T-cell (primary cell): ENCODE measurements around the gene CRYGD. TPM values are rescaled to one million over a fixed set of nuclear protein-coding genes. Genes with fewer than 3 reads are reported as not detected.
"Not testable (repeated sequence)": the region's sequence is repeated elsewhere in the genome, so short reads cannot be mapped to it uniquely, and the experiment has no call there.

Source experiments
- ATAC-seq, 4 experiments: fragments of 200-7000 bp in 3 of 4; fragments of 150-1000 bp in 1 of 4; cut with Tn5 transposase; replicated peaks in 1 of 4; 1 replicate in 3 of 4; 2 replicates in 1 of 4; pipeline ENCODE4 v1.10.0; 2021; ENCODE audit warnings: moderate library complexity in 3 of 4, mild to moderate bottlenecking in 2 of 4, moderate number of reproducible peaks in 1 of 4
- CTCF ChIA-PET, 2 donors: fragments of 300-600 bp; sonication (Branson Sonifier 250); formaldehyde crosslinking; loops; one replicate each; lab custom pipeline; 2022; ENCODE audit warnings: antibody characterized with exemption in 2 of 2; lab: Charles Lee
- POLR2A ChIA-PET, 2 donors: fragments of 300-600 bp; sonication (Branson Sonifier 250); formaldehyde crosslinking; loops; one replicate each; lab custom pipeline; 2022; ENCODE audit warnings: antibody characterized with exemption in 2 of 2; lab: Charles Lee
- DNase-seq, 35 experiments: peaks; one replicate each; pipeline versions ENCODE4 v3.0.0 to v3.0.0-alpha.2; 2013 to 2023
- H3K27ac ChIP-seq: one replicate; pipeline ENCODE4 v1.5.1; 2013; ENCODE audit warnings: low read length
- H3K27me3 ChIP-seq, 2 experiments: replicated peaks in 1 of 2; 1 replicate in 1 of 2; 2 replicates in 1 of 2; pipeline versions ENCODE4 v1.6.1 to v1.7.0; 2013; ENCODE audit warnings: low read length in 1 of 2, mixed read lengths in 1 of 2; ENCODE audit not compliant: control insufficient read depth in 2 of 2, insufficient read depth in 2 of 2; ENCODE audit errors: extremely low read depth in 1 of 2
- H3K36me3 ChIP-seq, 2 donors: 1 replicate in 1 of 2; 2 replicates in 1 of 2; pipeline versions ENCODE4 v1.6.1 to v1.7.0; 2013; ENCODE audit warnings: low read length in 1 of 2; ENCODE audit not compliant: control insufficient read depth in 2 of 2, insufficient read depth in 1 of 2; ENCODE audit errors: extremely low read depth in 1 of 2
- H3K4me1 ChIP-seq, 2 experiments: 1 replicate in 1 of 2; 2 replicates in 1 of 2; pipeline versions ENCODE4 v1.6.1 to v1.7.0; 2013; ENCODE audit warnings: low read length in 2 of 2, mixed read lengths in 1 of 2; ENCODE audit not compliant: insufficient read depth in 2 of 2, control insufficient read depth in 1 of 2; ENCODE audit errors: extremely low read depth in 1 of 2
- H3K4me3 ChIP-seq, 2 donors: 1 replicate in 1 of 2; 2 replicates in 1 of 2; pipeline versions ENCODE4 v1.5.1 to v1.7.0; 2013; ENCODE audit warnings: mild to moderate bottlenecking in 2 of 2, low read length in 1 of 2, moderate library complexity in 1 of 2; ENCODE audit not compliant: control insufficient read depth in 1 of 2; ENCODE audit errors: extremely low read depth in 1 of 2
- H3K9me3 ChIP-seq: 2 replicates; pipeline ENCODE4 v1.7.0; 2013
- H3K27ac Mint-ChIP-seq, 2 donors: one replicate each; pipeline ENCODE4 v1.8.0; 2020 to 2021; ENCODE audit warnings: mild to moderate bottlenecking in 2 of 2, mixed read lengths in 2 of 2
- H3K27me3 Mint-ChIP-seq, 2 donors: one replicate each; pipeline ENCODE4 v1.8.0; 2021 to 2022; ENCODE audit warnings: mixed read lengths in 2 of 2
- H3K36me3 Mint-ChIP-seq: one replicate; pipeline ENCODE4 v1.8.0; 2021; ENCODE audit warnings: mixed read lengths
- H3K4me1 Mint-ChIP-seq, 3 donors: one replicate each; pipeline ENCODE4 v1.8.0; 2020 to 2022; ENCODE audit warnings: mixed read lengths in 3 of 3, mild to moderate bottlenecking in 1 of 3
- H3K4me3 Mint-ChIP-seq, 3 donors: one replicate each; pipeline ENCODE4 v1.8.0; 2020 to 2022; ENCODE audit warnings: mild to moderate bottlenecking in 3 of 3, mixed read lengths in 3 of 3, moderate library complexity in 3 of 3
- H3K9me3 Mint-ChIP-seq, 3 donors: one replicate each; pipeline ENCODE4 v1.8.0; 2020 to 2022; ENCODE audit warnings: mixed read lengths in 3 of 3
- WGBS: methylation state at CpG from one replicate; pipeline ENCODE4 v1.1.5; 2013; ENCODE audit warnings: missing lambda C conversion rate; ENCODE audit not compliant: insufficient coverage; 5-methylcytosine and 5-hydroxymethylcytosine counted together
- total RNA-seq, 35 experiments: library from RNA in 6 of 35; stranded (reverse) in 6 of 35; fragments of 120-200 nt in 1 of 35; gene quantifications; one replicate each; pipeline versions ENCODE4 v1.2.1 to v1.2.4 and lab custom pipeline; 2013 to 2026

CRYGD gene
- total RNA-seq, 5 donors from 2014 or later (not counting 1 experiment from before 2014, with no cell fraction given): not detected

DNA sequence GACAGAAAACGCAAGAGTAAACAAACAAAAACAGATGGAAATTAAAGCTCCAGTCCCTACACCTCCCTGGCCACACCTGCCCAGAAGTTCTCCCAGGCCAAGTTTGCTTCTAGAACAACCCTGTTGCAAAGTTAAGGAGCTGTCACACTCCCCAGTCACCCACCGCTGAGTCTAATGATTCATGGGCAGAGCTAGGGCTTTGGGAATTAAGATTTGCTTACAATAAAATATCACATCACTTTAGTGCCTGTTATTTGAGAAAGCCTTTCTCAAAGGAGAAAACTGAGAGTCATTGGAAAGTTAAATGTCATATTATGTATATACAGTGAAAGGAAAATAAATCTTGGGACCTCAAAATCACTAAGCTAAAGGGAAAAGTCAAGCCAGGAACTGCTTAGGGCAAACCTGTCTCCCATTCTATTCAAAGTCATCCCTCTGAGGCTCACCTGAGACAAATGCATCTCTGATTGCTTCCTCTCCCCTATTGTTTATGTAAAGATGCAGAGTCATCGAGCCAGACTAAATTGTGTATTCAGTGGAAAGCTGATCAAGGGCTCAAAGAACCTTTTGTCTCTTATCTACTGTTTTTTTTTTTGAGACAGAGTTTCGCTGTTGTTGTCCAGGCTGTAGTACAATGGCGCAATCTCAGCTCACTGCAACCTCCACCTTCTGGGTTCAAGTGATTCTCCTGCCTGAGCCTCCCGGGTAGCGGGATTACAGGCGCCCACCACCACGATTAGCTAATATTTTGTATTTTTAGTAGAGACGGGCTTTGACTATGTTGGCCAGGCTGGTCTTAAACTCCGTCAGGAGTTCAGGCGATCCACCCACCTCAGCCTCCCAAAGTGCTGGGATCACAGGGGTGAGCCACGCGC, 18.8 kb upstream of the CRYGD start:
- 68% methylated on average over 4 of the region's 14 CpGs for WGBS
- H3K4me3 ChIP-seq: no peak overlapping the region
- Mint-ChIP-seq H3K9me3 (peaks cover 0 to 2% (median 0%) of the 10 kb centered on the region in 3 donors), H3K4me3 (no peak overlapping the region), H3K27me3 (peaks cover 1 to 6% of the 10 kb centered on the region in 2 donors), H3K36me3 (no peaks in the 10 kb centered on the region), H3K27ac (no peak overlapping the region), H3K4me1 (no peaks in the 10 kb centered on the region)
- no peaks in the 10 kb centered on the region for H3K36me3 ChIP-seq
- no peaks in the 10 kb centered on the region for H3K9me3 ChIP-seq
- no peak for ATAC-seq
- H3K4me1 ChIP-seq: no peaks in the 10 kb centered on the region
- no peak overlapping the region for H3K27ac ChIP-seq
- ChIA-PET POLR2A (no interaction called here), CTCF (no interaction called here)
- peaks cover 0 to 4% of the 10 kb centered on the region in 2 experiments for H3K27me3 ChIP-seq
- no peak for DNase-seq

DNA sequence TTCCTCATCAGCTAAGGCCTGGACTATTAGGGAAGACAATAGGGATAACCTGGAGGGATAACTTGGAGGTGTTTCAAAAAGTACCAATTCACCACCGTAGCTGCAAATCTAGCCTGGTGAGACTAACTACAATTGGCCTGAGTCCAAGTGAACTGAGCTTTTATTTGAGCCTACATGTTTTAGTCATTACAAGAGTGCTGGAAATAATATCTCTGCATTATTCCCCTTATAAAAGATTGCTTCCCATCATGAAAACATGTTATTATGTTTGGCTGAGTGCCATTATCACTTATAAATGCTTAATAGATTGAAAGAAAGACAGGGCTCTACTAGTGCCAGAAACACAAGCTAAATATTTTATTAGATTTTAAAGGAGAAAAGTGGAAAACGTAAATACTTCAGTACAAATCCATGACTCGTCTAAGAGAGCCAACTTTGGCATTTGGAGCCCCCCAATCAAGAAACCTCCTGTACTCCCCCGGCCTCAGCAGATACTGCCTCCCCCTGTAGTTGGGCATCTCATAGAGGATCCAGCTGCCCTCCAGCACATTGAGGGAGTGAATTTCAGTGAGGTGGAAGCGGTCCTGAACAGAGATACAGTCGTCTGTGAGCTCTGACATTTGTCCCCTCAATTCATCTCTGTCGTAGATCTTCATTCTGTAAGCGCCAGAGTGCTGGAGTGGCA, 18.1 kb upstream of the CRYGD start:
- Mint-ChIP-seq H3K4me3 (no peak overlapping the region), H3K27ac (no peak overlapping the region), H3K4me1 (no peaks in the 10 kb centered on the region), H3K9me3 (peaks cover 0 to 2% (median 0%) of the 10 kb centered on the region in 3 donors), H3K36me3 (no peaks in the 10 kb centered on the region), H3K27me3 (peaks cover under 1 to 1% of the 10 kb centered on the region in 2 donors)
- 100% methylated on average over 2 of the region's 8 CpGs for WGBS
- POLR2A ChIA-PET: no interaction called here
- DNase-seq: no peak
- CTCF ChIA-PET: no interaction called here
- ATAC-seq: no peak
- Histone ChIP-seq H3K27ac (no peak overlapping the region), H3K9me3 (no peaks in the 10 kb centered on the region), H3K27me3 (no peaks in the 10 kb centered on the region), H3K4me1 (no peaks in the 10 kb centered on the region), H3K4me3 (no peak overlapping the region), H3K36me3 (no peaks in the 10 kb centered on the region)

DNA sequence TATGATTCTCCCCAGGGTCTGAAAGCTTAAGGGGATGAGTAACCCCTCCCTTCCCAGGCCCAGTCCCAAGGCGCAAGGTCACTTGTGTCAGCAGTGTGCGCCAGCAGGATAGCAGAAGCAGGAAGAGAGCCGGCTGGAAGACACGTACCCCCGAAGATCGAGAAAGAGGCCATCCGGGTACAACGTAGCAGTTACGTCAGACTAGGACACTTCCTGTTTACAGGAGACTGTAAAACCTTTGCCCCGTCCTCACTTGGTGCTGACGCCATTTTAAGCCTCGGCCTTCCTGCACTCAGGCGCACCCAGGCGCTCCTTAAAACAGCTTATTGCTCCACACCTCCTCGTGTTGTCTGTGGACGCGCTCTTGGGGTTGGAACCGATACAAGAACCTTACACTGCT, 15.1 kb upstream of the CRYGD start:
- no peak overlapping the region for H3K4me3 Mint-ChIP-seq
- H3K4me3 ChIP-seq: no peak overlapping the region
- CTCF ChIA-PET: no interaction called here
- H3K27ac ChIP-seq: no peak overlapping the region
- ATAC-seq (no peak), DNase-seq (no peak)
- POLR2A ChIA-PET: no interaction called here
- H3K27me3 Mint-ChIP-seq: no peaks in the 10 kb centered on the region
- peaks cover 6 to 10% of the 10 kb centered on the region in 2 experiments for H3K4me1 ChIP-seq
- H3K27me3 ChIP-seq: peaks cover 0 to 2% of the 10 kb centered on the region in 2 experiments
- H3K36me3 ChIP-seq: no peaks in the 10 kb centered on the region
- no peaks in the 10 kb centered on the region for H3K36me3 Mint-ChIP-seq
- WGBS: 90% methylated on average over 18 of the region's 18 CpGs
- peaks cover 0 to 2% (median 0%) of the 10 kb centered on the region in 3 donors for H3K9me3 Mint-ChIP-seq
- H3K4me1 Mint-ChIP-seq: peaks cover 5 to 10% (median 10%) of the 10 kb centered on the region in 3 donors
- no peak overlapping the region for H3K27ac Mint-ChIP-seq
- no peaks in the 10 kb centered on the region for H3K9me3 ChIP-seq

DNA sequence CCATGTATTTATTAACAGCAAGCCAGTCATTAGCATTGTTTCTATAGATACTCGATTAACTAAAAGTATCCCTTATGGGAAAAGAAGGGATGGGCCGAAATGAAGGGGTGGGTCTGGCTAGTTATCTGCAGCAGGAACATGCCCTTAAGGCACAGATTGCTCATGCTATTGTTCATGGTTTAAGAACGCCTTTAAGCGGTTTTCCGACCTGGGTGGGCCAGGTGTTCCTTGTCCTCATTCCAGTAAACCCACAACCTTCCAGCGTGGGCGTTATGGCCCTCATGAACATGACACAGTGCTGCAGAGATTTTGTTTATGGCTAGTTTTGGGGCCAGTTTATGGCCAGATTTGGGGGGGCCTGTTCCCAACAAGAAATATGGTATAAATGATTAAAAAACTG, 14.0 kb upstream of the CRYGD start:
- DNase-seq, H3K9me3 ChIP-seq, H3K4me3 Mint-ChIP-seq, H3K9me3 Mint-ChIP-seq, H3K4me3 ChIP-seq, H3K27me3 Mint-ChIP-seq, H3K27ac ChIP-seq, ATAC-seq, H3K27ac Mint-ChIP-seq, POLR2A ChIA-PET, H3K27me3 ChIP-seq, H3K36me3 Mint-ChIP-seq, H3K36me3 ChIP-seq: not testable (repeated sequence)
- CTCF ChIA-PET: interaction anchor here in 1 of 2 donors (0.7 kb wide), 1 partner anchor 11 kb away, joined by 4 read pairs; no protein-coding TSS in a partner anchor
- H3K4me1 ChIP-seq: peaks cover 6 to 10% of the 10 kb centered on the region in 2 experiments
- WGBS: no CpG with 5 or more reads among the region's 7 CpGs
- peaks cover 5 to 10% (median 10%) of the 10 kb centered on the region in 3 donors for H3K4me1 Mint-ChIP-seq

DNA sequence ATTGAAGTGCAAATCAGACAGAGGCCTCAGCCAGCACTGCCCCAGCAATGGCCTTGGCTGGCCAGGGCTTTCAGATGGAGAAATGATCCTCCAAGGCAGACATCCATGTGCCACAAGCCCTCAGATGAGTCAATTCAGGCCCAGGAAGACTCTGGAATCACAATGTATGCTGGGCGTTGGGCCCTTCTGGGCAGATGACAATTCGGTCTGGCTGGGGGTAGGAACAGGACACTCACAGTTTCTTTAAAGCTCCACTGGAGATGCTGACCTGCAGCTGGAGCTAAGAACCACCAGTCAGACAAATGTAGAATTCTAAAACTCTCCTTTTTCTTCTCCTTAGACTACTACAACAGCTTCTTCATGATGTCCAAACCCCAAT, 12.4 kb upstream of the CRYGD start:
- Mint-ChIP-seq H3K9me3 (peaks cover 0 to 2% (median 0%) of the 10 kb centered on the region in 3 donors), H3K27me3 (no peaks in the 10 kb centered on the region), H3K4me3 (no peak overlapping the region), H3K27ac (no peak overlapping the region), H3K4me1 (peaks cover 5 to 10% (median 10%) of the 10 kb centered on the region in 3 donors), H3K36me3 (no peaks in the 10 kb centered on the region)
- Histone ChIP-seq H3K4me3 (no peak overlapping the region), H3K36me3 (no peaks in the 10 kb centered on the region), H3K9me3 (no peaks in the 10 kb centered on the region), H3K27ac (no peak overlapping the region), H3K27me3 (peaks cover 0 to 2% of the 10 kb centered on the region in 2 experiments), H3K4me1 (peaks cover 6 to 10% of the 10 kb centered on the region in 2 experiments)
- ATAC-seq (no peak), DNase-seq (no peak)
- WGBS: 83% methylated on average over 2 of the region's 2 CpGs
- CTCF ChIA-PET: no interaction called here
- POLR2A ChIA-PET: no interaction called here

DNA sequence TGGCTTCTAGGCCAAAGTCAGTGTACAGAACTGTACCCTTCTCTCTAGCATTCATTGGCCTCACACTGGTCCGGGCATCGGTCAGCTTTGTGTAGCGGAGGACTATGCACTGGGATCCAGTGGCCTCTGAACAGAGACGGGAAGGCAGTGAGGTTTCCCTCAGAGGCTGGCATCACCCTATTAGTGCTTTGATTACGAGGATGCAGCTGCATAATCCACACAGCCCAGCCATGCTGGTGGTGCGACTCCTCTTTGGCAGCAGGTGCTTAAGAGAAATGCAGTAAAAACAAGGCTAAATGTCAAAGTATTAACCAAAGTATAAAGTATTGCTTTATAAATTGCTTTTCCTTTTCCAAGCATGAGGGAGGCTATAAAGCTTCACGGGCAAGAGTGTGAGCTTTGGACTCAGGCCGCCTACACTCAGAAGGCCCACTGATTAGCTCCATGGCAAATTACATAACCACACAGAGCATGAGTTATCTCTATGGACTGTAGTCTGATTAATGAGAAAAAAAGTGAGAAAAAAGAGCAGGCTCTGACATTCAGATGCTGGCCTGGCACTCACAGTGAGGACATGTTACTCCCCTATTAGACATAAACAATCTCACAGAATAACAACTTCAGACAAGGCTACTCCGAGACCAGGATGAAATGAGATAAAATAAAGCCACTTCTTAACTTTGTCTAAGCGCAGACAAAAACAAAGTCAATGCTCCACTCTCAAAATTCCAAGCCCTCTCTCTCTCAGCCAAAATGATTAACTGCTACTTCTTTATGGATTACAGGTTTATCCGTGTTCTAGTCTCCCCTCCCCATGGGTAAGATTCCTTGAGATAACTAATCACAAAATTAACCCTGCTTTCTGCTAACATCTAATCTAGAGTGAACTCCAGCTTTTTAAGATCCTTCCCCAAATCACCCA, 11.7 kb upstream of the CRYGD start:
- H3K9me3 ChIP-seq: no peaks in the 10 kb centered on the region

More for the DNA sequence above, 11.7 kb upstream of the CRYGD start:
- H3K27me3 ChIP-seq: peaks cover 0 to 2% of the 10 kb centered on the region in 2 experiments
- H3K27ac ChIP-seq: no peak overlapping the region
- H3K4me1 Mint-ChIP-seq: peaks cover 5 to 10% (median 10%) of the 10 kb centered on the region in 3 donors
- no peak overlapping the region for H3K27ac Mint-ChIP-seq
- H3K4me3 ChIP-seq: no peak overlapping the region
- no peak overlapping the region for H3K4me3 Mint-ChIP-seq
- CTCF ChIA-PET: no interaction called here
- H3K4me1 ChIP-seq: peaks cover 6 to 10% of the 10 kb centered on the region in 2 experiments
- peaks cover 0 to 2% (median 0%) of the 10 kb centered on the region in 3 donors for H3K9me3 Mint-ChIP-seq
- 91% methylated on average over 7 of the region's 11 CpGs for WGBS
- H3K36me3 Mint-ChIP-seq: no peaks in the 10 kb centered on the region
- H3K36me3 ChIP-seq: no peaks in the 10 kb centered on the region
- no peaks in the 10 kb centered on the region for H3K27me3 Mint-ChIP-seq
- DNase-seq: no peak
- POLR2A ChIA-PET: interaction anchor here (0.6 kb wide), 2 partner anchors 603 to 1671 kb away, joined by 3 read pairs; no protein-coding TSS in a partner anchor
- ATAC-seq: no peak
